ENCODE results near the gene CFAP52.

GRCh38 chr17:9647014-9647413, 70.6 kb downstream of the CFAP52 start:
- TF ChIP-seq CTCF (IDR thresholded peaks at IDR 0.05; ENCODE audit: insufficient read depth, low read length, poor library complexity, severe bottlenecking) (no peak), EZH2phosphoT487 (conservative IDR thresholded peaks at IDR 0.05; ENCODE audit: low read length) (no peak)
